ENCODE data around the gene HPSE2. TPM values are rescaled to one million over a fixed set of nuclear protein-coding genes. Genes with fewer than 3 reads are reported as not detected.

HPSE2 gene
- total RNA-seq, 4 donors from 2014 or later, result not detected

DNA sequence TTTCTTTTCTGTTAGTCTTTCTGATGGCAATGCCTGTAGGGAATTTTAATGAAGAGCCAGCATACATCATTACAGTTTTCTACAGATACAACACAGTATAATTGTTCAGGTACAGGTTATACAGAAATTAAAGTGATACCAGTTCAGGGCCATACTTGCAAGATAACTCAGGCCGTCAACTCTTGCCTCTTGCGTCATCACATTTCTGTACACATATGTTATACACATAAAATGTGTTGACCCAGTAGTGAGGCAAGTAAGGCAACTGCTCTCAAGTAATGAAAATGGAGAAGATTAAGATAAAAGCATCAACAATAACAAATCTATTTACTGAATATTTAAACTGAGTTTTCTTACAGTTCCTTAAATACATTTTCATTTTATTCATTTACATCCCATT, 317.8 kb downstream of the HPSE2 start:
- Histone ChIP-seq H3K4me3 (replicated peaks in 1 of 3) (no peak overlapping the region), H3K9me3 (no peaks in the 10 kb centered on the region), H3K4me1 (no peaks in the 10 kb centered on the region), H3K27ac (no peak overlapping the region), H3K27me3 (no peaks in the 10 kb centered on the region), H3K36me3 (no peaks in the 10 kb centered on the region)
- TF ChIP-seq POLR2A (IDR thresholded peaks at IDR 0.05), result no peak
- TF ChIP-seq, protein P1, sequence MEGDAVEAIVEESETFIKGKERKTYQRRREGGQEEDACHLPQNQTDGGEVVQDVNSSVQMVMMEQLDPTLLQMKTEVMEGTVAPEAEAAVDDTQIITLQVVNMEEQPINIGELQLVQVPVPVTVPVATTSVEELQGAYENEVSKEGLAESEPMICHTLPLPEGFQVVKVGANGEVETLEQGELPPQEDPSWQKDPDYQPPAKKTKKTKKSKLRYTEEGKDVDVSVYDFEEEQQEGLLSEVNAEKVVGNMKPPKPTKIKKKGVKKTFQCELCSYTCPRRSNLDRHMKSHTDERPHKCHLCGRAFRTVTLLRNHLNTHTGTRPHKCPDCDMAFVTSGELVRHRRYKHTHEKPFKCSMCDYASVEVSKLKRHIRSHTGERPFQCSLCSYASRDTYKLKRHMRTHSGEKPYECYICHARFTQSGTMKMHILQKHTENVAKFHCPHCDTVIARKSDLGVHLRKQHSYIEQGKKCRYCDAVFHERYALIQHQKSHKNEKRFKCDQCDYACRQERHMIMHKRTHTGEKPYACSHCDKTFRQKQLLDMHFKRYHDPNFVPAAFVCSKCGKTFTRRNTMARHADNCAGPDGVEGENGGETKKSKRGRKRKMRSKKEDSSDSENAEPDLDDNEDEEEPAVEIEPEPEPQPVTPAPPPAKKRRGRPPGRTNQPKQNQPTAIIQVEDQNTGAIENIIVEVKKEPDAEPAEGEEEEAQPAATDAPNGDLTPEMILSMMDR (IDR thresholded peaks at IDR 0.05), result no peak
- WGBS, 2 donors, result 95 to 96% methylated on average over 2 of the region's 2 CpGs
- no peak for DNase-seq
- intact Hi-C loops (cut with DNase I), result no loop called here

DNA sequence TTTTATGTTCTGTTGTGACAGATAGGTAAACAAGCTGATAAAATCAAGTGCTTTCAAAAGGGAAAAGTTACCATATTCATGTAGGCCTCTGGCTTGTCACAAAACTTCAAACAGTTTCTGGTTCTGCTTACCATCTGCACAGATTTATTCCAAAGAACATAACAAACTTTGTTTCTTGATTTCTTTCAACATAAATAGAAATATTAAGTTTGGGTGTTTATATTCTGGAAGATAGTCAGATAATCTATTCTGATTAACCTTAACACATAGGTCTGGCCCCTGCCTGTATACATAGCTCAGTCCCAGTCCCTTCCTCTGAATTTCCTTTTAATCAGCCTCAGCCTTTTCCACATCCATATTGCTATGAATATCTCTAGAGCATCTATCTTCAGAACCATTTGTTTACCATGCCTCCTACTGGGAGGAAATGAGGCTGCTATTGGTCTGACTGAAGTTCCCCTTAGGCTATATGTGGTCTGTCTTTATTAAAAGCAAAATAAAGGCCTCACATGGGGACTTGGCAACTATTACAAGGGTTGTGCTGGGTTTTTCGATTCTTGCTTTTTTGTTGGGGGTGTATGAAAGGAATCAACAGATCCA, 319.0 kb downstream of the HPSE2 start:
- no peak overlapping the region for H3K27ac ChIP-seq
- H3K36me3 ChIP-seq, result no peaks in the 10 kb centered on the region
- intact Hi-C loops (cut with DNase I), result no loop called here
- no peaks in the 10 kb centered on the region for H3K4me1 ChIP-seq
- no peak for DNase-seq
- no peaks in the 10 kb centered on the region for H3K27me3 ChIP-seq
- H3K9me3 ChIP-seq, result no peaks in the 10 kb centered on the region
- TF ChIP-seq, protein P1 (IDR thresholded peaks at IDR 0.05), result no peak
- no peak for TF ChIP-seq POLR2A (IDR thresholded peaks at IDR 0.05)
- 52 to 71% methylated on average over 1 of the region's 1 CpG for WGBS, 2 donors
- H3K4me3 ChIP-seq (replicated peaks in 1 of 3), result no peak overlapping the region

DNA sequence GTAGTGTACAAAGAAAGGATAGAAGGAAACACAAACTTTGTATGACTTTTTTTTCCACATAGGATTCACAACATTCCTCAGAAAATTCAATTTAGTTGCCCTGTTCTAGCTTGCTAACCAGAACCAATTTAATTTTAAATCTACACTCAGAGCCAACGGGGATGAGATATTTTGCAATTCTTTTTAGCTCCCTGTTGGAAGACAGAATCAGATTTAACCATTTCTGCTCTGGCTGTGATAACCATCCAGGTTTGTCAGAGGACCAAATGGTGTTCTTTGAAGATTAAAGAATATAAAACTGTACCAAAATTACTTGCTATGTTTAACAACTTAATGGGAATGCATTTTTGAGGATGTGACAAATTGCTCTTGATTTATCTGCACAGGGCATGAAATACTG, 319.7 kb downstream of the HPSE2 start:
- Histone ChIP-seq H3K4me1 (no peaks in the 10 kb centered on the region), H3K27ac (no peak overlapping the region), H3K27me3 (no peaks in the 10 kb centered on the region), H3K36me3 (no peaks in the 10 kb centered on the region), H3K4me3 (replicated peaks in 1 of 3) (no peak overlapping the region), H3K9me3 (no peaks in the 10 kb centered on the region)
- WGBS, 2 donors, result 21 to 33% methylated on average over 1 of the region's 1 CpG
- TF ChIP-seq, protein P1 (IDR thresholded peaks at IDR 0.05), result no peak
- TF ChIP-seq POLR2A (IDR thresholded peaks at IDR 0.05), result no peak
- intact Hi-C loops (cut with DNase I), result no loop called here
- DNase-seq, result no peak

DNA sequence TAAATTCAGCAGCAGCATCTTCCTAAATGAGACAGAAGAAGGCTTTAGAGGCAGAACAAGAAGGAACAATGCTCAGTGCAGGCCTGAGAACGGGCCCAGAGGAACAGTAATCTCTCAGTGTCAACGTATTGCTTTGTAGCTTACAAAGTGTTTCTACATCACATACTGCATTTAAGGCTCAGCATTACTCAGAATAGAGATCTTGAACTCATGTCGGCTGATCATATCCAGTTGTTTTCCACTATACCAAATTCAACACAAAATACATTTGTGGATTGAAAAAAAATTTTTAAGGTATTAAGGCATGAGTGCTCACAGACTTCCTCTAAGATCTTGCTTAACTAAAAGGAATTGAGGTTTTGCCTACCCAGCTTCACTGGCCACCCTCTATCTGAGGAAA, 325.1 kb downstream of the HPSE2 start:
- intact Hi-C loops (cut with DNase I), result no loop called here
- TF ChIP-seq, protein P1 (IDR thresholded peaks at IDR 0.05), result no peak
- no peak for TF ChIP-seq POLR2A (IDR thresholded peaks at IDR 0.05)
- no peak for DNase-seq
- Histone ChIP-seq H3K36me3 (no peaks in the 10 kb centered on the region), H3K9me3 (no peaks in the 10 kb centered on the region), H3K4me1 (no peaks in the 10 kb centered on the region), H3K4me3 (replicated peaks in 1 of 3) (no peak overlapping the region), H3K27me3 (no peaks in the 10 kb centered on the region), H3K27ac (no peak overlapping the region)
- WGBS, 2 donors, result 75 to 85% methylated on average over 3 of the region's 3 CpGs

DNA sequence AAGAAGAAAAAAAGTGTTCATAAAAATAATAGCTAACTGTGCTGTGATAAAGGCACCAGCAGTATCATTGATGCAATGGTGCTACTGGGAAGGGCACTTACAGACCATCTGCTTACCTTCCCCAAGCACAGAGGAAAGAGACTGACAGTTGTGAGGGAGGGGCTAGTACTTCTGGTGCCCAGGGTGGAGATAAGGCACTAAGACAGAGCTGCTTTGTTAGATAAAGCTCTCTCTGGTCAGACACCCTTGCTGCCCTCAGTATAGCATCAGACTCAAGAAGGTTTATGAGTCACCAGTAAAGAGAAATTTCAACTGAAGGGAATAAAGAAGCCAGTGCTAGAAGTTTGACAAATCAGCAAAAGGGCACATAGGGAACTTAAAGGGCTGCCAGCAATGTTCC, 325.6 kb downstream of the HPSE2 start:
- no peaks in the 10 kb centered on the region for H3K36me3 ChIP-seq

More for the DNA sequence above, 325.6 kb downstream of the HPSE2 start:
- Histone ChIP-seq H3K27ac (no peak overlapping the region), H3K9me3 (no peaks in the 10 kb centered on the region), H3K27me3 (no peaks in the 10 kb centered on the region), H3K4me3 (replicated peaks in 1 of 3) (no peak overlapping the region), H3K4me1 (no peaks in the 10 kb centered on the region)
- TF ChIP-seq, protein P1 (IDR thresholded peaks at IDR 0.05), result no peak
- no peak for TF ChIP-seq POLR2A (IDR thresholded peaks at IDR 0.05)
- no peak for DNase-seq
- intact Hi-C loops (cut with DNase I), result no loop called here
